GM19452 (cell line): Measurements from ENCODE around the gene TEAD3.

Experiments
- ATAC-seq: cut with Tn5 transposase; IDR thresholded peaks from one replicate; pipeline ENCODE4 v1.9.1; 2021; ENCODE audit not compliant: unreplicated experiment

The TEAD3 gene

DNA sequence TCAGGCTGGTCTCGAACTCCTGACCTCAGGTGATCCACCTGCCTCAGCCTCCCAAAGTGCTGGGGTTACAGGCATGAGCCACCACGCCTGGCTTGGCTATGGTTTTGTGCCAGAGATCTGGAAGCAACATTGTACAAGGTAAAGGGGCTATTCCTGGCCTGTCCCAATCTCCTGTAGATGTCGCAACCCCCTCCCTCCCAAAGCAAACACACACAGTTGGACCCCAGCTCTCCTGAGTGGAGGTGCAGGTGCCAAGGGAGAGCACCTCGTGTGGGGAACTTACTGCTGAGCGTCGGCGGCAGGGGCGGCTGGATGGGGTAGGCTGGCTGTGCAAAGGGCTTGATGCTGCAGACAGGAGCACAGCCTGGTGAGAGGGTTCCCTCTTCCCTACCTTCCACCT, 19.9 kb downstream of the TEAD3 start:
- ATAC-seq = no peak

DNA sequence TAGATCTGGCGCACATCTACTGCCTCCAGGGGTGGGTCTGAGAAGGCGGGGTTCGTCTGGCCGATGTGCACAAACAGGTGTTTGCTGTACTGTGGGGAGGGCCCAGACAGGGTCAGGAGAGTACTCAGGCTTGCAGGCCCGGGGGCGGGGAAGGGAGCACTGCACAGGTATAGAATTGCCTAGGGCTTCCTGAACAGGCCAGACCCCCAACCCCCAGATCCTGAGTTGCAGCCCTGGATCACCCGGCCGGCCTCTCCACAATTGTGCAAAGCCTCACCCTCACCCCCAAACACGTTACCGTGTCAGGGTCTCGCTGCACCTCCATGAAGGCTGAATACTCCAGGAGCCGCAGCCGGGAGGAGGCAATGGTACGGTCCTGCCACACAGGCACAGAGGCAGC, 20.9 kb downstream of the TEAD3 start:
- no peak for ATAC-seq

DNA sequence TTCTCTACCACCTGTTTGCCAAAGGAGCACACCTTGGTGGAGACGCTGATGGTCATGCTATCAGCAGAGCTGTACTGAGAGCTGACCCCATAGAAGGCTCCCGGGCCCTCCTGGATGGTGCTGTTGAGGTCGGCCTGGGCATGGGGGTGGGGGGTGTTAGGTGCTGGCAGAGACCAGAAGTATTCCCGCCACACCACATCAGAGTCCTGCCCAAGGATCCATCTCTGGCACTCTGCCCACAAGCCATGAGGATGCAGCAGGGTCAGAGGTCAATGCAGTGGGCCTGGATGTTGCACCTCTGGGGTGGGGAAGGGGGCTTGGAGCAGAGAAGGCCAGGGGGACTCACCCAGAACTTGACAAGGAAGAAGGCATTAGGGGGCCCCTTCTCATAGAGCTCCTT, 21.3 kb downstream of the TEAD3 start:
- ATAC-seq = no peak

DNA sequence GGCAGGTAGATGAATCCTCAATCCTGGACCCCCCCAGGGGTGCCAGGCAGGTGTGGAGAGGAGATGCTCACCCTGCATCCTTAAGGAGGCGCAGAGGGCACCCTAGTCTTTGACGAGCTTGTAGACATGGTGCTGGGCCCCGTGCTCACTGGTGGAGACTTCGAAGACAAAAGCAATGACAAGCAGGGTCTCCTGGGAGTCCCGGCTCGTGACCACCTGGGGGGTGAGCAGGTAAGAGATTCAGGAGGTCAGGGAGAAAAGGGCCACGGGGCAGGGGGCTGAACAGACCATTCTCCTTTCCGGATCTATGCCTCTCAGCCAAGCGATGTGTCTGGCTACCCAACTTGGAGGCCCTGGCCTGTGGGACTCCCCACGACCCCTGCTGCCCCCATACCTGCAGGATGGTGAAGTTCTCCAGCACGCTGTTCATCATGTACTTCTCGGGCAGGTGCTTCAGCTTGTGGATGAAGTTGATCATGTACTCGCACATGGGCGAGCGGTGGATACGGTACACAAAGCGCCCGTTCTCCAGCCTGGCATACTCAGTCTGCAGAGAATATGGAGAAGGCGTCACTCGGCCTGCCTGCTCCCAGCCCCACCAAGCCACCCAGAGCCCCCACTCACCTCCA, 21.8 kb downstream of the TEAD3 start:
- no peak for ATAC-seq

DNA sequence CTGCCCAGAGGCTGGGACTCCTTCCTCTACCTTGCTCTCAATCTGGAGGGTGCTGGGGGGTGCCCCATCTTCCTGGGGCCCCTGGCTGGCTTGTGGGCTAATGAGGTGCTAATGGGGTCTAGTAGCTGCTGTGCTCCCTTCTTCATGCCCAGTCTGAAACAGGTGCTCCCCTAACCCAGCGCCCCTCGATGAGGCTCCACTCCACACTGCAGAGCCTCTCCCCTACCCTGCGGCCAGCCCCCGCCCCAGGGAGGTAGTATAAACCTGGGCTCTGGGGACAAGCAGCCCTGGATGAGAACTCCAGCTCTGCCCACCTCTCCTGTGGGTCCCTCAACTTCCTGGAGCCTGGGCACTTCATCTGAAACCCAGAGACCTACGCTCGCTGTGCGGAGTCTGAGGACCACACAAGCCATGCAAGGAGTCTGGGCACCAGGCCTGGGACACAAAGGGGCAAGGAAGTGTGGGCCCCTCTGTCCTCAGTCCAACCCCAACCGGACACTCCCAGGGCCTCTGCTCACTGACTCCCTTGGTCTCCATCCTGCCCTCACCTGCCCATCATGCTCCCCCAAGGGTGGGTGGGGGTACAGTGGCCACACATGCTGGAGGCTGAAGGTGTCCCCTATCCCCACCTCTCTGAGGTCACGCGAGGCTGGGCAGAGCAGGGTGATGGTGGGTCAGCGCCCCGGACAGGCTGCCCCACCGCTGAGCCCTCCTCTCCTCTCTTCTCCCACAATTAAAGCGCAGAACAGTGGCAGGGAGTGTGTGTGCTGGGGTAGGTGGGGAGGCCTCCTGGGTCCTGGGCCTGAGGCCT, 22.5 kb downstream of the TEAD3 start:
- ATAC-seq = no peak

DNA sequence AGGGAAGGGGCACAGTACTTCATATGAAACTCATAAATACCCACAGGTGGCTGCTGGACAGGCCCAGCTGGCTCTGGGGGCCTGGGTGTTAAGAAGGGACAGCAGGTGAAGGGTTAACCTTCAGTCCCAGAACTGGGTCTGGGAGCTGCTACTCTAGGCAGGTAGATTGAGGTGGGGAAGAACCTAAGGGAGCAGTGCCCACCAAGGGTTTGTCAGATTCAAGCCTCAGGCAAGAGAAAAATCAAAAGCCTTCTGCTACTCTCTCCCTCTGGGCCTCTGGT, 23.1 kb downstream of the TEAD3 start:
- no peak for ATAC-seq

DNA sequence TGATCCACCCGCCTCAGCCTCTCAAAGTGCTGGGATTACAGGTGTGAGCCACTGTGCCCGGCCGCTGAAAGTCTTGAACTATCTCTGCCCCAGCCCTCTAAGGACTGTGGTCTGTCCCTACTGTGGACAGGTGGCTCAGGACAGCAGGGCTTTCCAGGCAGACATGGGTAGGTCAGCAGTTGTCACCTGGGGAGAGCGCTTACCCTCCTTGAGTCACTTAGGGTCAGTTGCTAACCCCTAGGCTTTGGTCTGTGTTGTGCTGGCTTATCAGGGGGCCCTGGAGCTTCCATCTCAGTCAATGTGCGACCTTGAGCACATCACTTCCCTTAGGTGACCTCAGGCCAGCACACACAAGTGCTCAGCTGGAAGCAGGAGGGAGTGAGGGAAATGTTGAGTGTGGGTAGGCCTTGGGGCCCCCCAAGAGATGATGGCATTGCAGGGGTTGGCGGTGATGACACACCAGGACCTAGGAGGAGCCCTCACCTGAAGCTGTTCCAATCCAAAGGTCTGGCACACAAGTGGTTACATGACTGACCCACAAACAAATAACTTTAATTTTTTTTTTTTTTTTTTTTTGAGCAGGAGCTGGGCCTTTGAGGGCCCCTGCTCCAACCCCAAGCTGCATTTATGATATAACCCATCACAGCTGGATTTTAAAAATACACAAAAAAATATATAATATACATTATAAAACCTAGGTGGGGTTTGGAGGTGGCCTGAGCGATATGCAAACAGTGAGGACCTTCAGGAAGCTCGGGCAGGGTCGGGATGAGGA, 23.6 kb downstream of the TEAD3 start:
- ATAC-seq = no peak

DNA sequence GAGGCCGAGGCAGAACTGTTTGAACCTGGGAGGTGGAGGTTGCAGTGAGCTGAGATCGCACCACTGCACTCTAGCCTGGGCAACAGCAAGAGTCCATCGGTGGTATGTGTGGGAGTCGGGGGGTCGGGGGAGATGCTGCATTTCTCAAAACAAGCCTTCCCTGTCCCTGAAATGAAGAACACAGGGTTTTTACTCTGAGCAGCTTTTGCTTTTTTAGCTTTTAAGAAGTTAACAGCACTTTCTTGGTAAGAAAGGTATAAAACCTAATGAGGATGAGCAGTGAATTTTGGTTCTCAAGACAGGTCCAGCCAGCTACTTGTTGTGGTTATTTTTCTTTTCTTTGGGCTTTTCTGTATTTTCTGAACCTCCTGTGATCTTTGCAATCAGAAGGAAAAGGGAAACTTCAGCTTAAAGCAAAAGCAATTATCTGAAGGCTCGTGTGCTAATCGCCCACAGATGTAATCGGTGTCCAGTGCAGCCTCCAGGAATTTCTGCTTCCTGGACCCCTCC, 25.0 kb downstream of the TEAD3 start:
- ATAC-seq = no peak

DNA sequence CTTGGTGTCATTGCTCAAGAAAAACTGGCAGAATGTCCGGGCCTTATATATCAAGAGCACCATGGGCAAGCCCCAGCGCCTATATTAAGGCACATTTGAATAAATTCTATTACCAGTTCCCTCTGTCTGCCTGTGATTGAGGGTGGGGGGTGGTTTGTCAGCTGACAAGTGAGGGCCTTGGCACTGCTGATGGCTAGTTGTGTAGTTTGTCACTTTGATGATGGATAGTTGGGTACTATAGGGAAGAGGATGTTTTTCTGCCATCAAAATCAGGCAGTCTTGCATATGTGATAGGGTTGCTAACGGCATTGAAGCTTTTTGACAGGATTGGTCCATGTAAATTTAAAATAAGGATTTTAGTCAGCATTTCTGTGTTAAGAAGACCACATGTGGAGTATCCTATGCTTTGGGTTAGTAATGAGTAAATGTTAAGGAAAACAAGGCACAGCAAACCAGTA, 26.2 kb downstream of the TEAD3 start:
- ATAC-seq = no peak

DNA sequence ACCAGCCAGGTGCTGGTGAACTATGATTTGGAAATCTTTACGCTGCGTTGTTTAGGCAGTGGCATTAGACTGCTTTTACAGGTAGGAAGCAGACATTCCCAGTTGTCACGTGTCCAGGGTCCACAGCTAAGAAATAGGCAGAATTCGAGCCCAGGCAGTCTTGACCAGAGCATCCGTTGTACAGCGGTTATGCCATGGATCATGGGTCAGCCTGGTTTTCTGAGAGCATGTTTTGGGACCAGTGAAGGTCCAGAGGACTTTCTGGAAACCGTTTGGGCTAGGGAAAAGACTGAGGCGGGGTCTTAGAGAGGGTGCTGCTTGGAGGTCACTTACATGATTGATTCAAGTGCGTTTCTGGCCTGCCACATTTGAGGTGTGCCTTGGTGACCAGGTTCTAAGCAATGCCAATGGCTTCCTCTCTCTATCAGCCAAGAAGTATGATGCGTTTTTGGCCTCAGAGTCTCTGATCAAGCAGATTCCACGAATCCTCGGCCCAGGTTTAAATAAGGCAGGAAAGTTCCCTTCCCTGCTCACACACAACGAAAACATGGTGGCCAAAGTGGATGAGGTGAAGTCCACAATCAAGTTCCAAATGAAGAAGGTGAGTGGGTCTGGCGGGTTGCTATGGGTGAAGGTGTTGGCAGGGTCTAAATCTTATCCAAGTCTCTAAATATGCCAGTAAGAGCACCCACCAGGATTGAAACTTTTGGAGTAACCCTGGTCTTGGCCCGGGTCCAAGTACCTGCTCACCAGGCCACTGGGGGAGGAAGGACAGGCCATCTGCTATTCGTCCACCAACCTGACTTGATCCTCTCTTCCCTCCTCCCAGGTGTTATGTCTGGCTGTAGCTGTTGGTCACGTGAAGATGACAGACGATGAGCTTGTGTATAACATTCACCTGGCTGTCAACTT, 26.9 kb downstream of the TEAD3 start:
- no peak for ATAC-seq

DNA sequence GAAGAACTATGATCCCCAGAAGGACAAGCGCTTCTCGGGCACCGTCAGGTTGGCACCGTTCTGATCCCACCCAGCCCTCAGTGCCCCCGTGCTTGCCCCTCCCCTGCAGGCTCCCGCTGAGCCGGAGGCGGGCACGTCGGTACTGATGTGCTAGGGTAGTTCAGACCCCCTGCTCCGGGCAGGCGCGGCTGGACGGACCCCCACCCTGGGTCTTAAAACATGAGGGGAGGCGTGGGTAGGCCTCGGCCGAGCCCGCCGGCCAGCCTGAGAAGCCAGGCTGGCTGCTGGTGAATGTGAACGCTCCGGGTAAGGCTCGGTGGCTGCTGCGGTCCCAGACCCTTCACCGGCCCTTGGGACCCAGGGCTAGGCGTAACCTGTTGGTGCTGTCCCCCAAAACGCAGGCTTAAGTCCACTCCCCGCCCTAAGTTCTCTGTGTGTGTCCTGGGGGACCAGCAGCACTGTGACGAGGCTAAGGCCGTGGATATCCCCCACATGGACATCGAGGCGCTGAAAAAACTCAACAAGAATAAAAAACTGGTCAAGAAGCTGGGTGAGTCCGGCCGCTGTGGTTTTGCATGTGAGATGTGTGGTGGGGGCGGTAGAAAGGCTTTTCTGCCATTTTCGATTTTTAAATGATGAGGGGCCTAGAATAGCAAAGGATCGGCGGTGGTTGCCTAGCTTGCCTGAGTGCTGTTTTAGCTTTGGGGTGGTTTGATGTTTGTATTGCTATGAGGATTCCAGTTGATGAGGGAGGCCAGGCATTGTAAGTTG, 27.7 kb downstream of the TEAD3 start:
- ATAC-seq = no peak

DNA sequence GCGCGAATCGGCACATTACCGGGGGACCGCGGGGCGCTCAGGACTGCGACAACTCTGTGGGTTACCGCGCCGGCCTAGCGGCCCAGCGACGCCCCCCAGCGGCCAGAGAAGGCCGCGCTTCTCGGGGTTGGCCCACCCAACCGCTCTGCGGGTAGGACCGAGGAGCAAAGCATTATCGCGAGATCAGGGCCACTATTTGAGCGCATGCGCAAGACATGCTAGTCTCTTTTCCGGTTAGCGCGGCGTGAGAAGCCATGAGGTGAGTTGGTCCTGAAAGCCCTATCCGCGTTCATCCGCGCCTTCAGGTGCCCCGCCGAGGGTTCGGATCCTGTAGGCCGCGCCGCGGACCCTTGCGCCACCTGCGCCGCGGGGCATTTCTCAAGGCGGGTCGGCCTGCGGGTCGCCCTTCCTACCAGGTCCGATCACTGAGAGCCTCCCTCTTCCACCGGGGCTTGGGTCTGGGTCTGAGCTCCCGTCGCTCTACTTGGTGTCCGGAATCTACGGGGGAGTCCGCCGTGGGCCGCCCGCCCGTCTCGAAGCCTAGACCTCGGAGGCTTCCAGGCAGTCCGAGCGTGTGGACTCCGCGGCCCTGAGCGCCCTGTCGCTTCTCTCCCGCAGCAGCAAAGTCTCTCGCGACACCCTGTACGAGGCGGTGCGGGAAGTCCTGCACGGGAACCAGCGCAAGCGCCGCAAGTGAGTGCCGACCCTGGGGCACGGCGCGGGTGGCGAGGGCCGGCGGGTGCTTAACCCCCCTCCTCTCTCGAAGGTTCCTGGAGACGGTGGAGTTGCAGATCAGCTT, 28.5 kb downstream of the TEAD3 start, which contains the start of gene RPL10A:
Gene RPL10A (plus strand): TSS at position 221 of the 799 bp plus-strand sequence. CDS start 34 bp downstream, at position 255.
- ATAC-seq = peak; percentile 67

DNA sequence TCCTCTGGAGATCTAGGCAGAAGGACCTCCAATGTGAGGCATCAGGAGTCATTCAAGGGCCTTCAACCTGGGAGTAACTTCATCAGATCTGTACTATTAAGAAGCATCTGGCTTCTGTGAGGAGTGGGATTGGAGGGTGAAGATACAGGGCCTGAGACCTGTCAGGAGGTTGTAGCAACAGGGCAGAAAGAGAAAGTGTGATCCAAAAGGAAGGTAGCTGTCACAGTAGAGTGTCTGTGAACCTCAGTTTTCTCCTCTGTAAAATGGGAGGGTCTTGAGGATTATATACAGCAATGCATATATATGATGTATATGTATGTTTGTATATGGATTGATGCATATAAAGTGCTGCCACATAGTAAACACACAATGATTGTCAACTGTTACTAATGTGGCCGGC, 31.2 kb downstream of the TEAD3 start:
- no peak for ATAC-seq

DNA sequence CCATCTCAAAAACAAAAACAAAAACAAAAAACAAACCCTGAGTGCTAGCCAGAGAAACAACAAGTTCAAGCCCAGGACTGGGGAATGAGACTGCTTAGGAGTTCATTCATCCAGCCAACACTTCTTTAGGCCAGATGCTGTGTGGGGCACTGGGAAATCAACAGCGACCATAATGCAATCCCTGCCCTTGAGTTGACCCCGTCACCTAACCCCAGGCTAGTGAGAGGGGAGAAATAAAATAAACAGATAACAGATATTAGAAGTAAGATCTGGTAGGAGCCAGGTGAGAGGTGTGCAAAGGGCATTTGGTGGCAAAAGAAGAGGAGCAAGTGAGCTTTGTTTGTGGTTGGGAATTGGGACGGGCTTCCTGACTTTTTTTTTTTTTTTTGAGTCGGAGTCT, 33.6 kb downstream of the TEAD3 start:
- no peak for ATAC-seq

DNA sequence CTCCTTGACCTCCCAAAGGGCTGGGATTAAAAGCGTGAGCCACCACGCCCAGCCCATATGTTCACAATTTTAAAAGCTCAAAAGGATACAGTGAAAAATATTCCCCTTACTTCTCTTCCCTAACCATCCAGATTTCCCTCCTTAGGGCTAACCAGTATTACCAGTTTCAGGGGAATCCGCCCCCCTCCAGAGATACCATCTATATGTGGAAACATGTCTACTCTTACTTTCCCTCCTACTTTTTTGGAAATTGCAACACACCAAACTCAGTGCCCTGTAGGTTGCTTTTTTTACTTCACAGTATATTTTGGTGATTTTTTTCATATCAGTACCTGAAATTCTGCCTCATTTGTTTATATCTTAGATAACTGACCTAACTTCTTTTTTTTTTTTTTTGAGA, 35.6 kb downstream of the TEAD3 start:
- no peak for ATAC-seq

DNA sequence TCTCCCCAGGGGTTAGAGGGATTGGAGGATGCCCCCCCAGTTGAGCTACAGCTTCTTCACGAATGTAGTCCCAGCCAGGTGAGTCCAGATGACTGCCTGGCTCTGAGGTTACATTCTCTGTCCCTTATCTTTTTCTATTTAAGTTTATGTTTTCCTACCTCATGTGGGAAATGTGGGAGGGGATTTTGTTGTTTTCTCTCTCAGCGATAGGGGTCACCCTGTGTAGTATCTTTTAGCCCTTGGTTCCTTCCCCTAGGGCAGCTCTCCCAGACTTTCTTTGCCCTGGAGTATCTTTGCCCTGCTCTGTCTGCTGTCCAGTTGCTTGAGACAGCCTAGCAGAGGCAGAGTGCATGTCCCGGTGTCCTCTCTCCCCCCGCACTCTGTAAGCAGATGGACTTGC, 39.0 kb downstream of the TEAD3 start:
- ATAC-seq = no peak

DNA sequence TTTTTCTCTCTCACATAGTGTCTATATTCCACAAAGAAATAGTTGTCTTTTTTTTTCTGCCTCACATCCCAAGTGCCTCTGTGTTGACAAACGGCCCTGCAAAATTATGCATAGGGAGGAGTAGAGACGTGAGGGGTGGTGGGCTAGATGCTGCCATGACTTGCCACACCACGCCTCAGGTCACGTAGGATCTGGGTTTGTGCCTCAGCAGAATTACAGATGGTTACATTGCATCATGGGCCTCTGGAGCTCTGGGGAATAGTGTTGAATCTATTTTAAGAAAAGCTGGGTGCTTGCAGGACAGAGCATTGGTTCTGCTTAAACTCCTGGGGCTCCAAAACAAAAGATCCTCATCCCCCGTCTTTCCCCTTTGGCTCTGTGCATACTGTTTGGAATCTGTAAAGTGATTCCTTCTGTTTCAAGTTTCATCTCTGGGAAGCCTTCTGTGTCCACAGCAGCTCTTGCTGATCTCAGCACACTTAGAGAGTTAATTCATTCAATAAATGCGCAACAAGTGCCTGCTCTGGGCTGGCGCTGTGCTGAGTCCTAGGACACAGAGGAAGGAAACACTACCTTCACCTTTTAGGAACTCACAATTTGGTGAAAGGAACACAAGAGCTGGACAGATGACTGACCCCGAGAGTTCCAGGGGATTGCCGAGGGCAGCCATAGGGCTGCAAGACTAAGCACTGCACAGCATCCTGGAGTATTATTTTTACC, 42.3 kb downstream of the TEAD3 start:
- ATAC-seq = no peak

DNA sequence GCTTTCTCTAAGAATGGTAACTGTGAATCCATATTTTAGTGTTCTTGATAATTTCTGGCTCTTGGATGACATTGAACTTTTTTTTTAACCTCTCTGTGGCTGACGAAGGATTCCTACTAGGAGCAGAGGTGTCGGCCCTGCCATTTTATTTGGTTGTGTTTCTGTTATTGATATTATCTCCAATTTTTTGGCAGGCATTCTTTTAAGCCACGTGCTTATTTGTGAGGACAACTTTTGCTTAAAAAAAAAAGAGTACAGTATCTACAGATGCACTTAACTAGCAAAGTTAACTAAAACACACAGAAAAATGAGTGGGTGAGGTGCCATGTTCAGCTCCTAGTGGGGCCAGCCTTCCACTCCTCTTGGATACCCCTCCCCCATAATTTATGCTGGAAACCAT, 43.6 kb downstream of the TEAD3 start:
- no peak for ATAC-seq
